ENCODE measurements around the gene SKAP1.

- TF ChIP-seq POLR2A (IDR thresholded peaks at IDR 0.05; ENCODE audit: low read depth) (no peak), CTCF (IDR thresholded peaks at IDR 0.05) (no peak)
These were observed 329.4 kb downstream of the SKAP1 start for GRCh38 chr17:48100591-48101011.

All from esophagus muscularis mucosa (tissue), 3 donors.